HCT116 (cell line): ENCODE results near the gene SFRP2. TPM values are rescaled to one million over a fixed set of nuclear protein-coding genes. Genes with fewer than 3 reads are reported as not detected.

ENCODE experiments used
- ATAC-seq: fragments of 200-7000 bp; cut with Tn5 transposase; 2 replicates; pipeline ENCODE4 v1.9.1; 2020; ENCODE audit warnings: mild to moderate bottlenecking, moderate library complexity
- BruUV-seq: library from RNA; stranded (reverse); fragments of 400-500 nt; replicated peaks from 2 replicates; lab custom pipeline; 2021; lab: Mats Ljungman, UMichigan
- CTCF ChIA-PET: fragments of 300-600 bp; sonication (Branson Sonifier 250); formaldehyde crosslinking; loops from one replicate; lab custom pipeline; 2021; ENCODE audit warnings: antibody characterized with exemption; lab: Charles Lee
- POLR2A ChIA-PET: fragments of 300-600, 350-600 bp; sonication (Branson Sonifier 250); formaldehyde crosslinking; loops from one replicate; lab custom pipeline; 2021; ENCODE audit warnings: antibody characterized with exemption; lab: Charles Lee
- RAD21 ChIA-PET, 2 experiments: fragments of 300-600 bp; sonication (Branson Sonifier 250); formaldehyde crosslinking; loops; one replicate each; lab custom pipeline; 2023; ENCODE audit warnings: low total read pairs in 2 of 2; ENCODE audit not compliant: uncharacterized antibody in 2 of 2, unreplicated experiment in 2 of 2, low non-redundant PET in 1 of 2; lab: Charles Lee
- DNase-seq: peaks from one replicate; pipeline ENCODE4 v3.0.0-alpha.2; 2010; ENCODE audit warnings: low read depth, low spot score
- H2AFZ ChIP-seq: fragments of 200-600 bp; shearing (Covaris generic), sonication (generic); 2 replicates; pipeline ENCODE4 v1.6.1; 2017; ENCODE audit warnings: low read depth, mixed run types, mixed read lengths, antibody characterized with exemption, low read length; ENCODE audit not compliant: poor library complexity, severe bottlenecking
- H3K27ac ChIP-seq: 2 replicates; pipeline ENCODE4 v1.5.1; 2012; ENCODE audit warnings: low read depth, low read length
- H3K27me3 ChIP-seq: fragments of 200-600 bp; sonication (generic); 2 replicates; pipeline ENCODE4 v1.6.1; 2016; ENCODE audit warnings: mixed run types, low read length, mixed read lengths; ENCODE audit not compliant: insufficient read depth
- H3K36me3 ChIP-seq, 2 experiments: fragments of 200-500 bp in 1 of 2; fragments of 200-600 bp in 1 of 2; sonication (Bioruptor generic) in 1 of 2; sonication (generic) in 1 of 2; 2 replicates each; pipeline versions ENCODE4 v1.5.1 to v1.6.1; 2014 to 2016; ENCODE audit warnings: low read length in 2 of 2, inconsistent platforms in 1 of 2, mixed read lengths in 1 of 2, mixed run types in 1 of 2; ENCODE audit not compliant: insufficient read depth in 2 of 2, control insufficient read depth in 1 of 2
- H3K4me1 ChIP-seq, 2 experiments: fragments of 200-600 bp in 1 of 2; sonication (generic) in 1 of 2; 2 replicates each; pipeline versions ENCODE4 v1.5.1 to v1.6.1; 2012 to 2017; ENCODE audit warnings: low read length in 2 of 2, inconsistent platforms in 1 of 2, mild to moderate bottlenecking in 1 of 2, mixed read lengths in 1 of 2, mixed run types in 1 of 2, moderate library complexity in 1 of 2; ENCODE audit not compliant: insufficient read depth in 2 of 2, control insufficient read depth in 1 of 2
- H3K4me2 ChIP-seq: fragments of 200-600 bp; sonication (generic); 2 replicates; pipeline ENCODE4 v1.6.1; 2017; ENCODE audit warnings: mixed run types, low read length, mixed read lengths
- H3K4me3 ChIP-seq, 2 experiments: fragments of 200-600 bp in 1 of 2; sonication (generic) in 1 of 2; replicated peaks in 1 of 2; 2 replicates each; pipeline ENCODE4 v1.5.1; 2011 to 2016; ENCODE audit warnings: low read length in 2 of 2, control low read depth in 1 of 2, low read depth in 1 of 2, mild to moderate bottlenecking in 1 of 2, mixed read lengths in 1 of 2, mixed run types in 1 of 2
- H3K79me2 ChIP-seq: fragments of 200-600 bp; sonication (generic); 2 replicates; pipeline ENCODE4 v1.6.1; 2017; ENCODE audit warnings: mild to moderate bottlenecking, mixed run types, low read length, moderate library complexity, mixed read lengths; ENCODE audit not compliant: insufficient read depth
- H3K9ac ChIP-seq: fragments of 200-600 bp; sonication (generic); 2 replicates; pipeline ENCODE4 v1.6.1; 2016; ENCODE audit warnings: low read length, mixed read lengths
- H3K9me2 ChIP-seq: fragments of 200-600 bp; sonication (generic), shearing (Covaris generic); 2 replicates; pipeline ENCODE4 v1.6.1; 2017; ENCODE audit warnings: mixed run types, mild to moderate bottlenecking, moderate library complexity; ENCODE audit not compliant: insufficient read depth
- H3K9me3 ChIP-seq, 2 experiments: fragments of 200-500 bp in 1 of 2; fragments of 200-600 bp in 1 of 2; sonication (Bioruptor generic) in 1 of 2; sonication (generic) in 1 of 2; 2 replicates each; pipeline ENCODE4 v1.6.1; 2014 to 2017; ENCODE audit warnings: low read length in 2 of 2, mixed read lengths in 2 of 2, inconsistent platforms in 1 of 2, low read depth in 1 of 2, mild to moderate bottlenecking in 1 of 2, mixed run types in 1 of 2, moderate library complexity in 1 of 2; ENCODE audit not compliant: control insufficient read depth in 1 of 2, insufficient read depth in 1 of 2
- H4K20me1 ChIP-seq: fragments of 200-600 bp; sonication (generic), shearing (Covaris generic); 2 replicates; pipeline ENCODE4 v1.6.1; 2017; ENCODE audit warnings: mixed run types, mild to moderate bottlenecking, moderate library complexity; ENCODE audit not compliant: insufficient read depth
- CBX3 ChIP-seq: IDR thresholded peaks from 2 replicates; pipeline ENCODE4 v1.6.1; 2012; ENCODE audit warnings: low read depth
- CTCF ChIP-seq, 3 experiments: fragments of 200-600 bp in 1 of 3; sonication (generic) in 1 of 3; IDR thresholded peaks in 2 of 3; conservative IDR thresholded peaks in 1 of 3; 2 replicates each; pipeline ENCODE4 v1.5.1; 2012 to 2017; ENCODE audit warnings: low read depth in 2 of 3, low read length in 2 of 3, antibody characterized with exemption in 1 of 3, borderline replicate concordance in 1 of 3, control low read depth in 1 of 3, mild to moderate bottlenecking in 1 of 3, mixed read lengths in 1 of 3, mixed run types in 1 of 3, moderate library complexity in 1 of 3; ENCODE audit not compliant: insufficient read depth in 1 of 3
- EGR1 ChIP-seq: IDR thresholded peaks from 2 replicates; pipeline ENCODE4 v1.6.1; 2012; ENCODE audit warnings: low read depth
- EZH2 ChIP-seq: fragments of 200-600 bp; sonication (generic); IDR thresholded peaks from 2 replicates; pipeline ENCODE4 v1.6.1; 2017; ENCODE audit warnings: antibody characterized with exemption, mixed run types
- JUND ChIP-seq: IDR thresholded peaks from 2 replicates; pipeline ENCODE4 v1.6.1; 2012
- POLR2A ChIP-seq: IDR thresholded peaks from 2 replicates; pipeline ENCODE4 v1.7.0; 2011; ENCODE audit warnings: borderline replicate concordance; ENCODE audit not compliant: insufficient read depth, insufficient read length; ENCODE audit errors: extremely low read depth
- POLR2AphosphoS5 ChIP-seq: IDR thresholded peaks from 2 replicates; pipeline ENCODE4 v1.6.1; 2011; ENCODE audit warnings: mild to moderate bottlenecking, low read depth, low read length, moderate library complexity
- RAD21 ChIP-seq: IDR thresholded peaks from 2 replicates; pipeline ENCODE4 v1.6.1; 2012; ENCODE audit warnings: low read depth, mild to moderate bottlenecking
- REST ChIP-seq: IDR thresholded peaks from 2 replicates; pipeline ENCODE4 v1.6.1; 2012; ENCODE audit warnings: low read depth
- SIN3A ChIP-seq: IDR thresholded peaks from 2 replicates; pipeline ENCODE4 v1.6.1; 2012; ENCODE audit warnings: low read depth
- SRF ChIP-seq: IDR thresholded peaks from 2 replicates; pipeline ENCODE4 v1.6.1; 2012; ENCODE audit warnings: low read depth
- TCF7L2 ChIP-seq: IDR thresholded peaks from 2 replicates; pipeline ENCODE4 v1.7.0; 2011; ENCODE audit warnings: borderline replicate concordance, inconsistent platforms; ENCODE audit not compliant: insufficient read depth, insufficient read length; ENCODE audit errors: extremely low read depth
- YY1 ChIP-seq: IDR thresholded peaks from 2 replicates; pipeline ENCODE4 v1.6.1; 2011; ENCODE audit warnings: low read length, low read depth, moderate library complexity, mild to moderate bottlenecking; ENCODE audit not compliant: insufficient replicate concordance; ENCODE audit errors: extremely low read depth
- ZBTB33 ChIP-seq: IDR thresholded peaks from 2 replicates; pipeline ENCODE4 v1.6.1; 2011; ENCODE audit warnings: mild to moderate bottlenecking, low read length, moderate library complexity; ENCODE audit not compliant: insufficient replicate concordance; ENCODE audit errors: extremely low read depth
- ZFX ChIP-seq: fragments of 450-650 bp; IDR thresholded peaks from 2 replicates; pipeline ENCODE4 v1.6.1; 2017
- intact Hi-C: fragments of 100-400 bp; cut with micrococcal nuclease; formaldehyde crosslinking; loops from 2 replicates; pipeline ENCODE4 v1.10.0; 2022
- total RNA-seq: library from RNA; stranded (reverse); gene quantifications from one replicate; pipeline ENCODE4 v1.2.1, GENCODE V29; 2021; ENCODE audit not compliant: unreplicated experiment

The SFRP2 gene
- total RNA-seq, 1 experiment from 2014 or later, result 0.22 TPM

GRCh38 chr4:153798420-153798819, 9.5 kb upstream of the SFRP2 start:
- Histone ChIP-seq H3K79me2 (no peaks in the 10 kb centered on the region), H3K4me3 (no peak overlapping the region), H4K20me1 (no peaks in the 10 kb centered on the region), H3K36me3 (no peaks in the 10 kb centered on the region), H3K4me2 (no peak overlapping the region), H3K9ac (no peak overlapping the region), H2AFZ (no peak overlapping the region), H3K27me3 (no peaks in the 10 kb centered on the region; the same call in 1 of the 2 replicates), H3K9me3 (no peaks in the 10 kb centered on the region), H3K9me2 (no peaks in the 10 kb centered on the region), H3K27ac (no peak overlapping the region), H3K4me1 (no peaks in the 10 kb centered on the region)
- intact Hi-C loops, result no loop called here
- ATAC-seq, result no peak
- no peak for TF ChIP-seq YY1
- TF ChIP-seq ZFX, result no peak
- TF ChIP-seq POLR2AphosphoS5, result no peak
- TF ChIP-seq SIN3A, result no peak
- no peak for TF ChIP-seq REST
- TF ChIP-seq ZBTB33, result no peak
- TF ChIP-seq EGR1, result no peak
- TF ChIP-seq CTCF (IDR thresholded peaks at IDR 0.05 in 2 of 3, conservative IDR thresholded peaks at IDR 0.05 in 1 of 3; ENCODE audit: borderline replicate concordance in 1 of 3, insufficient read depth in 1 of 3, low read depth in 2 of 3, low read length in 2 of 3), result no peak
- TF ChIP-seq JUND, result no peak
- no peak for TF ChIP-seq TCF7L2
- TF ChIP-seq POLR2A, result no peak
- TF ChIP-seq EZH2, result no peak
- no peak for TF ChIP-seq CBX3
- TF ChIP-seq RAD21, result no peak
- no peak for TF ChIP-seq SRF
- ChIA-PET POLR2A (no interaction called here), CTCF (interaction anchor here (3.7 kb wide), 1 partner anchor 12 kb away, joined by 11 read pairs; no protein-coding TSS in a partner anchor), RAD21 (no interaction called here)
- no TSS peak for BruUV-seq
- no peak for DNase-seq
